Body of pancreas (tissue), 4 donors: ENCODE measurements around the gene HSPB7.

Experiments used
- POLR2A ChIP-seq, 3 donors: fragments of 450-650 bp; IDR thresholded peaks; one replicate each; pipeline ENCODE4 v1.6.1; 2016; ENCODE audit warnings: antibody characterized with exemption in 3 of 3, mild to moderate bottlenecking in 2 of 3
- TF ChIP-seq, protein P1 (sequence below), 7 experiments: fragments of 450-650 bp in 4 of 7; fragments of 200-600 bp in 3 of 7; sonication (generic) in 3 of 7; IDR thresholded peaks; one replicate each; pipeline ENCODE4 v1.5.1; 2016 to 2019; ENCODE audit warnings: antibody characterized with exemption in 7 of 7

DNA sequence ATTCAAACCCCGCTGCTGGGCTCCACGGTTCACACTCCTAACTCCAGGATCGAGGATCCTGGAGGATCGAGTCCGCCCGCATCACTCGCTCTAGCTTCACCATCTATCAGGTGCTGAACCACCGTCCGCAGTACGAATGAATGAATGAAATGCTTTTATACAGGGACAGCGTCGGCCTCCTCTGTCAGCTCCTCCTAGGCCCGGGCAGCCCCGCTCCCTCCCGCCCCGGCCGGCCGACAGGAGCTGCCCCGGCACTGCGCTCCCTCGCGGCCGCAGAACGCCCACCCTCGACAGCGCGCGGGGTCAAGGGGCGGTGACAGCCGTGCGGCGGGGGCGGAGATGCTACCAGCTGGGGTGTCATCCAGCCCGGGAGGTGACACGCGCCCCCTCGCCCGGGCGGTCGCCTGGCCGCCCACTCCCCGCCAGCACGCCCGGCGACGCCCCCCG lies 42.5 kb downstream of the HSPB7 start:
- TF ChIP-seq, protein P1, sequence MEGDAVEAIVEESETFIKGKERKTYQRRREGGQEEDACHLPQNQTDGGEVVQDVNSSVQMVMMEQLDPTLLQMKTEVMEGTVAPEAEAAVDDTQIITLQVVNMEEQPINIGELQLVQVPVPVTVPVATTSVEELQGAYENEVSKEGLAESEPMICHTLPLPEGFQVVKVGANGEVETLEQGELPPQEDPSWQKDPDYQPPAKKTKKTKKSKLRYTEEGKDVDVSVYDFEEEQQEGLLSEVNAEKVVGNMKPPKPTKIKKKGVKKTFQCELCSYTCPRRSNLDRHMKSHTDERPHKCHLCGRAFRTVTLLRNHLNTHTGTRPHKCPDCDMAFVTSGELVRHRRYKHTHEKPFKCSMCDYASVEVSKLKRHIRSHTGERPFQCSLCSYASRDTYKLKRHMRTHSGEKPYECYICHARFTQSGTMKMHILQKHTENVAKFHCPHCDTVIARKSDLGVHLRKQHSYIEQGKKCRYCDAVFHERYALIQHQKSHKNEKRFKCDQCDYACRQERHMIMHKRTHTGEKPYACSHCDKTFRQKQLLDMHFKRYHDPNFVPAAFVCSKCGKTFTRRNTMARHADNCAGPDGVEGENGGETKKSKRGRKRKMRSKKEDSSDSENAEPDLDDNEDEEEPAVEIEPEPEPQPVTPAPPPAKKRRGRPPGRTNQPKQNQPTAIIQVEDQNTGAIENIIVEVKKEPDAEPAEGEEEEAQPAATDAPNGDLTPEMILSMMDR (IDR thresholded peaks at IDR 0.05) = no peak
- no peak for TF ChIP-seq POLR2A (IDR thresholded peaks at IDR 0.05)
